ENCODE measurements around the gene HPS1.

DNA sequence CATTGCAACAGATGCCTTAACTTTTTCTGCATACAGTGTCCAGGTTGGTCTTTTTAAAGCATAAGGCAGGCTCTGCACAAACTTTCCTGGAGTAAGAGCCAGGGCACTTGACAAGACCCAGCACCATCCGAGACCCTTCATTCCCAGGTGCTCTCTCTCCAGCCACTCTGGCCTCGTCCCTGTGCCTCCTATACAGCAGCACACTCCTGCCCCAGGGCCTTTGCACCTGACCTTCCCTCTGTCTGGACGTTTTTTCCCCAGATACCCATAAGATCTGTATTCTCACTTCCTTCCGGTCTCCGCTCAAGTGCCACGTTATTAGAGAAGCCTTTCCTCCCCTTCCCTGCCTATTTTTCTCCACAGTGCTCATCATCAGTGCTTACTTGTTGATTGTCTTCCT is 57.3 kb downstream of the HPS1 start:
- TF ChIP-seq, protein P1, sequence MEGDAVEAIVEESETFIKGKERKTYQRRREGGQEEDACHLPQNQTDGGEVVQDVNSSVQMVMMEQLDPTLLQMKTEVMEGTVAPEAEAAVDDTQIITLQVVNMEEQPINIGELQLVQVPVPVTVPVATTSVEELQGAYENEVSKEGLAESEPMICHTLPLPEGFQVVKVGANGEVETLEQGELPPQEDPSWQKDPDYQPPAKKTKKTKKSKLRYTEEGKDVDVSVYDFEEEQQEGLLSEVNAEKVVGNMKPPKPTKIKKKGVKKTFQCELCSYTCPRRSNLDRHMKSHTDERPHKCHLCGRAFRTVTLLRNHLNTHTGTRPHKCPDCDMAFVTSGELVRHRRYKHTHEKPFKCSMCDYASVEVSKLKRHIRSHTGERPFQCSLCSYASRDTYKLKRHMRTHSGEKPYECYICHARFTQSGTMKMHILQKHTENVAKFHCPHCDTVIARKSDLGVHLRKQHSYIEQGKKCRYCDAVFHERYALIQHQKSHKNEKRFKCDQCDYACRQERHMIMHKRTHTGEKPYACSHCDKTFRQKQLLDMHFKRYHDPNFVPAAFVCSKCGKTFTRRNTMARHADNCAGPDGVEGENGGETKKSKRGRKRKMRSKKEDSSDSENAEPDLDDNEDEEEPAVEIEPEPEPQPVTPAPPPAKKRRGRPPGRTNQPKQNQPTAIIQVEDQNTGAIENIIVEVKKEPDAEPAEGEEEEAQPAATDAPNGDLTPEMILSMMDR (IDR thresholded peaks at IDR 0.05), result no peak
- TF ChIP-seq POLR2A (IDR thresholded peaks at IDR 0.05), result no peak

All from heart left ventricle (tissue), 13 donors.